Upper lobe of left lung (tissue), 6 donors: ENCODE data around the gene FBXL19. TPM values are rescaled to one million over a fixed set of nuclear protein-coding genes. Genes with fewer than 3 reads are reported as not detected.
A peak's percentile ranks its signal among the peaks of the same experiment; 100 is the strongest.

Experiments used
- ATAC-seq, 2 donors: fragments of 200-7000 bp; cut with Tn5 transposase; one replicate each; pipeline ENCODE4 v1.9.1; 2022; ENCODE audit warnings: mild to moderate bottlenecking in 2 of 2, moderate library complexity in 2 of 2; ENCODE audit not compliant: low FRiP score in 2 of 2
- DNase-seq, 2 donors: peaks; one replicate each; pipeline ENCODE4 v3.0.0-alpha.2; 2019 to 2020
- H3K27ac ChIP-seq, 4 donors: fragments of 200-600 bp; sonication (generic); one replicate each; pipeline ENCODE4 v1.5.1; 2016 to 2019
- H3K27me3 ChIP-seq, 4 donors: fragments of 200-600 bp; sonication (generic); one replicate each; pipeline ENCODE4 v1.5.1; 2017 to 2019
- H3K36me3 ChIP-seq, 4 donors: fragments of 200-600 bp; sonication (generic); one replicate each; pipeline ENCODE4 v1.5.1; 2016 to 2019
- H3K4me1 ChIP-seq, 4 donors: fragments of 200-600 bp; sonication (generic); one replicate each; pipeline ENCODE4 v1.5.1; 2018 to 2019
- H3K4me3 ChIP-seq, 4 donors: fragments of 200-600 bp; sonication (generic); one replicate each; pipeline ENCODE4 v1.5.1; 2017 to 2019; ENCODE audit warnings: mild to moderate bottlenecking in 2 of 4, moderate library complexity in 1 of 4
- H3K9me3 ChIP-seq, 4 donors: fragments of 200-600 bp; sonication (generic); one replicate each; pipeline ENCODE4 v1.5.1; 2018 to 2019
- CTCF ChIP-seq, 6 experiments: fragments of 450-650 bp in 4 of 6; fragments of 200-600 bp in 2 of 6; sonication (generic) in 2 of 6; IDR thresholded peaks; one replicate each; pipeline ENCODE4 v1.5.1; 2016 to 2019; ENCODE audit warnings: antibody characterized with exemption in 6 of 6
- EP300 ChIP-seq, 4 donors: sonication (generic); formaldehyde crosslinking; IDR thresholded peaks; one replicate each; pipeline ENCODE4 v1.5.1; 2017; ENCODE audit warnings: antibody characterized with exemption in 4 of 4, control low read depth in 2 of 4
- POLR2A ChIP-seq, 4 donors: fragments of 450-650 bp; IDR thresholded peaks; one replicate each; pipeline ENCODE4 v1.5.1; 2016 to 2017; ENCODE audit warnings: antibody characterized with exemption in 4 of 4, mild to moderate bottlenecking in 2 of 4
- POLR2AphosphoS5 ChIP-seq, 2 donors: sonication (generic); formaldehyde crosslinking; IDR thresholded peaks; one replicate each; pipeline ENCODE4 v1.5.1; 2017; ENCODE audit warnings: antibody characterized with exemption in 2 of 2
- WGBS, 2 donors: methylation state at CpG; one replicate each; pipeline ENCODE4 v1.1.5; 2017 to 2018; 5-methylcytosine and 5-hydroxymethylcytosine counted together
- total RNA-seq, 6 donors: library from RNA; depleted of rRNA in 4 of 6; stranded (reverse); fragments of >200 nt in 4 of 6; gene quantifications; one replicate each; pipeline versions ENCODE4 v1.1.0 to v1.2.1, GENCODE V29; 2016 to 2021
- donor health status: DM: no; HTN: no; CAD: no; lungs with moderate emphysema.
- donor health status: DM: no; HTN: yes; CAD: no; lungs with severe emphysema.

FBXL19 gene
- total RNA-seq, 6 donors from 2014 or later, result 7.3 to 40.9 (median 15.5) TPM

- DNase-seq, result no peak
- Histone ChIP-seq H3K9me3 (no peaks in the 10 kb centered on the region), H3K4me1 (peaks cover 13 to 23% (median 22%) of the 10 kb centered on the region in 4 donors), H3K36me3 (peaks cover 0 to 10% (median 4%) of the 10 kb centered on the region in 4 donors), H3K4me3 (peak overlapping the region; percentile 94 to 99 (median 97)), H3K27me3 (no peaks in the 10 kb centered on the region), H3K27ac (peak overlapping the region; percentile 90 to 93 (median 92))
- WGBS, 2 donors, result 6 to 11% methylated on average over 10 to 12 of the region's 12 CpGs
- TF ChIP-seq CTCF (IDR thresholded peaks at IDR 0.05) (no peak), POLR2A (IDR thresholded peaks at IDR 0.05) (no peak), POLR2AphosphoS5 (IDR thresholded peaks at IDR 0.05) (no peak), EP300 (IDR thresholded peaks at IDR 0.05) (no peak)
- no peak for ATAC-seq
Observed at GRCh38 chr16:30875871-30876801, 47.2 kb upstream of the FBXL19 start.

GRCh38 chr16:30876867-30877266 is 46.5 kb upstream of the FBXL19 start:
- Histone ChIP-seq H3K36me3 (peaks cover 0 to 10% (median 4%) of the 10 kb centered on the region in 4 donors), H3K4me1 (peaks cover 13 to 23% (median 22%) of the 10 kb centered on the region in 4 donors), H3K27me3 (no peaks in the 10 kb centered on the region), H3K4me3 (peak overlapping the region in 2 of 4 donors; percentile 96 to 99), H3K27ac (peak overlapping the region; percentile 90 to 93 (median 92)), H3K9me3 (no peaks in the 10 kb centered on the region)
- no peak for TF ChIP-seq CTCF (IDR thresholded peaks at IDR 0.05)
- no peak for TF ChIP-seq POLR2AphosphoS5 (IDR thresholded peaks at IDR 0.05)
- WGBS, 2 donors, result 74 to 79% methylated on average over 5 of the region's 5 CpGs
- ATAC-seq (no peak), DNase-seq (no peak)

- H3K27ac ChIP-seq, result no peak overlapping the region
- H3K4me1 ChIP-seq, result peaks cover 0 to 5% (median 0%) of the 10 kb centered on the region in 4 donors
- H3K36me3 ChIP-seq, result peaks cover 0 to 43% (median 11%) of the 10 kb centered on the region in 4 donors
- H3K27me3 ChIP-seq, result no peaks in the 10 kb centered on the region
- no peaks in the 10 kb centered on the region for H3K9me3 ChIP-seq
- no peak overlapping the region for H3K4me3 ChIP-seq
- TF ChIP-seq EP300 (IDR thresholded peaks at IDR 0.05), result no peak
- TF ChIP-seq POLR2A (IDR thresholded peaks at IDR 0.05), result no peak
- no peak for TF ChIP-seq POLR2AphosphoS5 (IDR thresholded peaks at IDR 0.05)
- TF ChIP-seq CTCF (IDR thresholded peaks at IDR 0.05), result no peak
- DNase-seq (no peak), ATAC-seq (no peak)
- WGBS, 2 donors, result 67 to 75% methylated on average over 4 of the region's 4 CpGs
Observed at GRCh38 chr16:30882429-30883310, 40.7 kb upstream of the FBXL19 start.

- TF ChIP-seq CTCF (IDR thresholded peaks at IDR 0.05) (no peak), POLR2A (IDR thresholded peaks at IDR 0.05) (no peak), EP300 (IDR thresholded peaks at IDR 0.05) (no peak), POLR2AphosphoS5 (IDR thresholded peaks at IDR 0.05) (no peak)
- Histone ChIP-seq H3K9me3 (no peaks in the 10 kb centered on the region), H3K27me3 (no peaks in the 10 kb centered on the region), H3K36me3 (peaks cover 0 to 57% (median 25%) of the 10 kb centered on the region in 4 donors), H3K4me3 (no peak overlapping the region), H3K27ac (no peak overlapping the region), H3K4me1 (peaks cover 0 to 5% (median 0%) of the 10 kb centered on the region in 4 donors)
- ATAC-seq, result no peak
- WGBS, 2 donors, result 80 to 82% methylated on average over 3 of the region's 3 CpGs
- no peak for DNase-seq
Observed at GRCh38 chr16:30884760-30885159, 38.6 kb upstream of the FBXL19 start.
